ENCODE results near the gene ACER3.

ACER3 gene

DNA sequence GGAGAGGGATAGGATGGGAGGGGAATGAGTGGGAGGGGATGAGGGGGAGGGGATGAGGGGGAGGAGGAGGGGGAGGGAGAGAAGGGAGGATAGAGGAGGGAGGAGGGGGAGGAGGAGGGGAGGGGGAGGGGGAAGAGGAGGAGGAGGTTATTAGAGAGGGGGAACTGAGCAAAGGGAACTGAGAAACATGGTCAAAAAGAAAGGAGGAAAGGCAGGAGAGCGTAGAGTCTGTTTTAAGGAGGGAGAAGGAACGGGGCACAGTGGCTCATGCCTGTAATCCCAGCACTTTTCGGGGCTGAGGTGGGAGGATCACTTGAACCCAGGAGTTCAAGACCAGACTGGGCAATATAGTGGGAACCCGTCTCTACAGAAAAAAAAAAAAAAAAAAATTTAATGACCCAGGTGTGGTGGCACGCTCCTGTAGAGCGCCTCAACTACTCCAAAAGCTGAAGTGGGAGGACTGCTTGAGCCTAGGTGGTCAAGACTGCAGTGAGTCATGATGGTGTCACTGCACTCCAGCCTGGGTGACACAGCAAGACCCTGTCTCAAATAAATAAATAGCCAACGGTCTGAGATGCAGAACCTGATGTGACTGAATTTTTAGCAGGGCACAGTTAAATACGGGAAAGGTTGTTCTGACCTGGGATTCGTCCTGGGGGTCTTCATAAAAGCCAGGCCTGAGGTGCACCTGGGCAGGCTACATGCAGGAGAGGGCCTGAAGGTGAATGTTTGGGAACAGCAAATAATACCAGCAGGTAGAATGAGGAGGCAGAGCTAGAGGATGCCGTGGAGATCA, 177.5 kb downstream of the ACER3 start:
- TF ChIP-seq, protein P1, sequence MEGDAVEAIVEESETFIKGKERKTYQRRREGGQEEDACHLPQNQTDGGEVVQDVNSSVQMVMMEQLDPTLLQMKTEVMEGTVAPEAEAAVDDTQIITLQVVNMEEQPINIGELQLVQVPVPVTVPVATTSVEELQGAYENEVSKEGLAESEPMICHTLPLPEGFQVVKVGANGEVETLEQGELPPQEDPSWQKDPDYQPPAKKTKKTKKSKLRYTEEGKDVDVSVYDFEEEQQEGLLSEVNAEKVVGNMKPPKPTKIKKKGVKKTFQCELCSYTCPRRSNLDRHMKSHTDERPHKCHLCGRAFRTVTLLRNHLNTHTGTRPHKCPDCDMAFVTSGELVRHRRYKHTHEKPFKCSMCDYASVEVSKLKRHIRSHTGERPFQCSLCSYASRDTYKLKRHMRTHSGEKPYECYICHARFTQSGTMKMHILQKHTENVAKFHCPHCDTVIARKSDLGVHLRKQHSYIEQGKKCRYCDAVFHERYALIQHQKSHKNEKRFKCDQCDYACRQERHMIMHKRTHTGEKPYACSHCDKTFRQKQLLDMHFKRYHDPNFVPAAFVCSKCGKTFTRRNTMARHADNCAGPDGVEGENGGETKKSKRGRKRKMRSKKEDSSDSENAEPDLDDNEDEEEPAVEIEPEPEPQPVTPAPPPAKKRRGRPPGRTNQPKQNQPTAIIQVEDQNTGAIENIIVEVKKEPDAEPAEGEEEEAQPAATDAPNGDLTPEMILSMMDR (IDR thresholded peaks at IDR 0.05; ENCODE audit: insufficient read depth, low read length) = no peak
- TF ChIP-seq POLR2AphosphoS5 (IDR thresholded peaks at IDR 0.05; ENCODE audit: low read depth) = no peak
- TF ChIP-seq, protein P2, sequence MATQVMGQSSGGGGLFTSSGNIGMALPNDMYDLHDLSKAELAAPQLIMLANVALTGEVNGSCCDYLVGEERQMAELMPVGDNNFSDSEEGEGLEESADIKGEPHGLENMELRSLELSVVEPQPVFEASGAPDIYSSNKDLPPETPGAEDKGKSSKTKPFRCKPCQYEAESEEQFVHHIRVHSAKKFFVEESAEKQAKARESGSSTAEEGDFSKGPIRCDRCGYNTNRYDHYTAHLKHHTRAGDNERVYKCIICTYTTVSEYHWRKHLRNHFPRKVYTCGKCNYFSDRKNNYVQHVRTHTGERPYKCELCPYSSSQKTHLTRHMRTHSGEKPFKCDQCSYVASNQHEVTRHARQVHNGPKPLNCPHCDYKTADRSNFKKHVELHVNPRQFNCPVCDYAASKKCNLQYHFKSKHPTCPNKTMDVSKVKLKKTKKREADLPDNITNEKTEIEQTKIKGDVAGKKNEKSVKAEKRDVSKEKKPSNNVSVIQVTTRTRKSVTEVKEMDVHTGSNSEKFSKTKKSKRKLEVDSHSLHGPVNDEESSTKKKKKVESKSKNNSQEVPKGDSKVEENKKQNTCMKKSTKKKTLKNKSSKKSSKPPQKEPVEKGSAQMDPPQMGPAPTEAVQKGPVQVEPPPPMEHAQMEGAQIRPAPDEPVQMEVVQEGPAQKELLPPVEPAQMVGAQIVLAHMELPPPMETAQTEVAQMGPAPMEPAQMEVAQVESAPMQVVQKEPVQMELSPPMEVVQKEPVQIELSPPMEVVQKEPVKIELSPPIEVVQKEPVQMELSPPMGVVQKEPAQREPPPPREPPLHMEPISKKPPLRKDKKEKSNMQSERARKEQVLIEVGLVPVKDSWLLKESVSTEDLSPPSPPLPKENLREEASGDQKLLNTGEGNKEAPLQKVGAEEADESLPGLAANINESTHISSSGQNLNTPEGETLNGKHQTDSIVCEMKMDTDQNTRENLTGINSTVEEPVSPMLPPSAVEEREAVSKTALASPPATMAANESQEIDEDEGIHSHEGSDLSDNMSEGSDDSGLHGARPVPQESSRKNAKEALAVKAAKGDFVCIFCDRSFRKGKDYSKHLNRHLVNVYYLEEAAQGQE (IDR thresholded peaks at IDR 0.05; ENCODE audit: insufficient replicate concordance, low read depth) = no peak
- no peak for TF ChIP-seq SPI1 (IDR thresholded peaks at IDR 0.05; ENCODE audit: borderline replicate concordance, low read depth)
- TF ChIP-seq GABPA (IDR thresholded peaks at IDR 0.05; ENCODE audit: low read depth) = no peak
- Histone ChIP-seq H3K27ac (replicated peaks) (no peak overlapping the region), H3K4me3 (replicated peaks; ENCODE audit: insufficient read depth, low read length) (no peak overlapping the region), H3K27me3 (ENCODE audit: insufficient read depth, poor library complexity, severe bottlenecking) (peaks cover 14% of the 10 kb centered on the region)
- no peak for DNase-seq (ENCODE audit: low read depth in 1 of 2, low spot score in 1 of 2)

DNA sequence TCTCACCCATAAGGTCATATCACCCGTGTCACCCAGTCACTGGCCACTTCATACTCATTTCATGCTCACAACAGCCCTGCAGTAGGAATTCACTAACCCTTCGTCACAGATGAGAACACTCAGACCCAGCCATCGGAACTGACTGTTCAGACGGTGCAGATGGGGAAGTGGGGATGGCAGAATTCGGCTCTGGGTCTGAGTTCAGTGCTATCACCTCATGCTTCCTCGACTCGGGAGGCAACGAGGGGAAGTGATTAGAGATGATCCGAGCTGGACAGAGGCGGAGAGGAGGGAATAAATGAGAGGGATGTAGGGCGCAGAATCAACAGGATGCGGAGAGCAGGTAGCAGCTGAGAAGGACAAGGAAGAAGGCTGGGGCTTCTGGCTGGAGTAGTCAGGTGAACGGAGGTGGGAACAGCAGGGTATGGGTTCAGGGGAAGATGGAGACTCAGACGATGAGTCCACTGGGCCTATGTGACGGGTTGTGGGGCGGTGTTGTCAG, 178.2 kb downstream of the ACER3 start:
- Histone ChIP-seq H3K27me3 (ENCODE audit: insufficient read depth, poor library complexity, severe bottlenecking) (peaks cover 14% of the 10 kb centered on the region), H3K4me3 (replicated peaks; ENCODE audit: insufficient read depth, low read length) (no peak overlapping the region), H3K27ac (replicated peaks) (no peak overlapping the region)
- DNase-seq (ENCODE audit: low read depth in 1 of 2, low spot score in 1 of 2) = peak; percentile 20 to 43
- TF ChIP-seq POLR2AphosphoS5 (IDR thresholded peaks at IDR 0.05; ENCODE audit: low read depth) (no peak), SPI1 (IDR thresholded peaks at IDR 0.05; ENCODE audit: borderline replicate concordance, low read depth) (peak; percentile 69)

DNA sequence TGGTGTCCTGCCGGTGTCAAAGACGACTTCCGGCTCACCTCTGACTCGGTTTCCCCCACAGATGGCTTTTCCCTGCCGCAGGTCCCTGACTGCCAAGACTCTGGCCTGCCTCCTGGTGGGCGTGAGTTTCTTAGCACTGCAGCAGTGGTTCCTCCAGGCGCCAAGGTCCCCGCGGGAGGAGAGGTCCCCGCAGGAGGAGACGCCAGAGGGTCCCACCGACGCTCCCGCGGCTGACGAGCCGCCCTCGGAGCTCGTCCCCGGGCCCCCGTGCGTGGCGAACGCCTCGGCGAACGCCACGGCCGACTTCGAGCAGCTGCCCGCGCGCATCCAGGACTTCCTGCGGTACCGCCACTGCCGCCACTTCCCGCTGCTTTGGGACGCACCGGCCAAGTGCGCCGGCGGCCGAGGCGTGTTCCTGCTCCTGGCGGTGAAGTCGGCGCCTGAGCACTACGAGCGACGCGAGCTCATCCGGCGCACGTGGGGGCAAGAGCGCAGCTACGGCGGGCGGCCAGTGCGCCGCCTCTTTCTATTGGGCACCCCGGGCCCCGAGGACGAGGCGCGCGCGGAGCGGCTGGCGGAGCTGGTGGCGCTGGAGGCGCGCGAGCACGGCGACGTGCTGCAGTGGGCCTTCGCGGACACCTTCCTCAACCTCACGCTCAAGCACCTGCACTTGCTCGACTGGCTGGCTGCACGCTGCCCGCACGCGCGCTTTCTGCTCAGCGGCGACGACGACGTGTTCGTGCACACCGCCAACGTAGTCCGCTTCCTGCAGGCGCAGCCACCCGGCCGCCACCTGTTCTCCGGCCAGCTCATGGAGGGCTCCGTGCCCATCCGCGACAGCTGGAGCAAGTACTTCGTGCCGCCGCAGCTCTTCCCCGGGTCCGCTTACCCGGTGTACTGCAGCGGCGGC, 179.0 kb downstream of the ACER3 start:
- TF ChIP-seq, protein P2 (IDR thresholded peaks at IDR 0.05; ENCODE audit: insufficient replicate concordance, low read depth) = no peak
- no peak for TF ChIP-seq GABPA (IDR thresholded peaks at IDR 0.05; ENCODE audit: low read depth)
- TF ChIP-seq, protein P1 (IDR thresholded peaks at IDR 0.05; ENCODE audit: insufficient read depth, low read length) = peak; percentile 5
- no peak for TF ChIP-seq SPI1 (IDR thresholded peaks at IDR 0.05; ENCODE audit: borderline replicate concordance, low read depth)
- no peak for TF ChIP-seq POLR2AphosphoS5 (IDR thresholded peaks at IDR 0.05; ENCODE audit: low read depth)
- Histone ChIP-seq H3K27ac (replicated peaks) (no peak overlapping the region), H3K4me3 (replicated peaks; ENCODE audit: insufficient read depth, low read length) (peak overlapping the region; percentile 20), H3K27me3 (ENCODE audit: insufficient read depth, poor library complexity, severe bottlenecking) (peaks cover 14% of the 10 kb centered on the region)
- peak in 1 of 2 experiments; percentile 38 for DNase-seq (ENCODE audit: low read depth in 1 of 2, low spot score in 1 of 2)

DNA sequence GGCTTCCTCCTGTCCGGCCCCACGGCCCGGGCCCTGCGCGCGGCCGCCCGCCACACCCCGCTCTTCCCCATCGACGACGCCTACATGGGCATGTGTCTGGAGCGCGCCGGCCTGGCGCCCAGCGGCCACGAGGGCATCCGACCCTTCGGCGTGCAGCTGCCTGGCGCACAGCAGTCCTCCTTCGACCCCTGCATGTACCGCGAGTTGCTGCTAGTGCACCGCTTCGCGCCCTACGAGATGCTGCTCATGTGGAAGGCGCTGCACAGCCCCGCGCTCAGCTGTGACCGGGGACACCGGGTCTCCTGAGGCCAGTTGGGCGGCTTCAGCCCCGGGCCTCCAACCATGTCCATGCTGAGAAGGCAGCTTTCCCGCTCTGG, 179.7 kb downstream of the ACER3 start:
- H3K27me3 ChIP-seq (ENCODE audit: insufficient read depth, poor library complexity, severe bottlenecking) = peaks cover 14% of the 10 kb centered on the region
- no peak overlapping the region for H3K27ac ChIP-seq (replicated peaks)
- no peak overlapping the region for H3K4me3 ChIP-seq (replicated peaks; ENCODE audit: insufficient read depth, low read length)
- TF ChIP-seq, protein P1 (IDR thresholded peaks at IDR 0.05; ENCODE audit: insufficient read depth, low read length) = no peak
- TF ChIP-seq SPI1 (IDR thresholded peaks at IDR 0.05; ENCODE audit: borderline replicate concordance, low read depth) = no peak
- no peak for TF ChIP-seq GABPA (IDR thresholded peaks at IDR 0.05; ENCODE audit: low read depth)
- TF ChIP-seq, protein P2 (IDR thresholded peaks at IDR 0.05; ENCODE audit: insufficient replicate concordance, low read depth) = no peak
- TF ChIP-seq POLR2AphosphoS5 (IDR thresholded peaks at IDR 0.05; ENCODE audit: low read depth) = no peak
- no peak for DNase-seq (ENCODE audit: low read depth in 1 of 2, low spot score in 1 of 2)

All from HL-60 (cell line).